GM18520 (cell line): ENCODE measurements around the gene IFT25.
A peak's percentile ranks its signal among the peaks of the same experiment; 100 is the strongest.

ENCODE experiments used
- ATAC-seq: cut with Tn5 transposase; IDR thresholded peaks from one replicate; pipeline ENCODE4 v1.9.1; 2021; ENCODE audit not compliant: unreplicated experiment

The IFT25 gene

GRCh38 chr1:53957194-53957818, 11.8 kb upstream of the IFT25 start:
- ATAC-seq: no peak

GRCh38 chr1:53956308-53957168, 11.0 kb upstream of the IFT25 start:
- ATAC-seq: no peak

- ATAC-seq: no peak
Measured at GRCh38 chr1:53954128-53954527, 8.6 kb upstream of the IFT25 start.

DNA sequence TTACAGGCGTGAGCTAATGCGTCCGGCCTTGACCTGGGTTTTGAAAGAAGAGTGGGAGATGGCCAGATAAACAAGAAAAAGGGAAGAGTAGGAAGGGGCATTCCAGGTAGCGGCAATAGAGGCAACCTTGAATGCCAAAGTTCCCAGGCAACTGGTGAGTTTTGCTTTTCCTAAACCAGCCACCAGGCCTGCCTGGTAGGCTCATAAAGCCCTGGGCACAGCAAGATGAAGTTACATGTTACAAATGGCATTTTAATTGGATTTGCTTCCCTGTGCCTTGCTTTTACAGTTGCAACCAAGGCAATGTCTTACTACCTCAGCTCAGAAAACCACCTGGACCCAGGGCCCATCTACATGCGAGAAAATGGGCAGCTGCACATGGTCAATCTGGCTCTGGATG, 6.2 kb upstream of the IFT25 start:
- ATAC-seq: no peak

DNA sequence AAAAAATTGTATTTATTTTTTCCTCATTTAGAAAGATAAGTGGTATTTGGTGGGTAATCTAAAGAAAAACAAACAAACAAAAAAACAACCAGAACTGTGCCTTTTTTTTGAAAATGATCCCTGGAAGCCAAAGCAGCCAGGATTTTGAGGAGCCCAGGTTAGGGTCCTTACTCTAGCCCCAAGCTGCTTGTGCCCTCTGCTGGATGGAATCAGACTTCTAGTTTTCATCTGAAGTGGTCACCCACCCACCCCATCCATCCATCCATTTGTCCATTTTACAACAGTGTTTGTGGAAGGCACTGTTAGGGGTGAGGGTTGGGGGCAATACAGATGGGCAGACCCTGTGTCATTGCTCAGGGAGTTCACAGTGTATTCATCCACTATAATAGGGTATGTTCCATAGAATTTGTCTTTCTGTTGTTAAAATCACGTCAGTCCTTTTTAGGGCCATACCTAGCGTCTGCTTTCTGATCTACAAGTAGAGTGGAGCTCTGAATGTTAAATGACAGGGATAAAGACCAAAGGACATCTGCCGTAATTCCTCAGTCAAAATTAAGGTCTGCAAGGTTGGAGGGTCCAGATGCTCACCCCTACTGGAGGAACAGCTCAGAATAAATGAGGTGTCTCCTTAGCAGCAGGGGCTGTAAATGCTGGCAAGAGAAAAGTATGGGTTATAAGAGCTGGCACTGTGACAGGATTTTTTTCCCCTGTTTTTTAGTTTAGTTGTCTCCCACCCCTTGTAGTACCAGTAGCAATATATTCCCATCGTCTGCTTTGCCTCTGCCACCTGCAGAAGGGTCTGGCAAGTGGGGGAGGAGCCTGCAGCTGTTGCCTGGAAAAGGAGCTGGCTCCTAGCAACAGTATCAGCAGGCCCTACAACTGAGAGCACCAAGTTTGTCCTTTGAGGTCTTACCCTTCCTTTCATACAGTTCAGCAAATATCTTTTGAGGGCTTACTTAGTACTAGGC, 3.8 kb upstream of the IFT25 start:
- no peak for ATAC-seq

- ATAC-seq: no peak
Measured at GRCh38 chr1:53948291-53948690, 2.8 kb upstream of the IFT25 start.

DNA sequence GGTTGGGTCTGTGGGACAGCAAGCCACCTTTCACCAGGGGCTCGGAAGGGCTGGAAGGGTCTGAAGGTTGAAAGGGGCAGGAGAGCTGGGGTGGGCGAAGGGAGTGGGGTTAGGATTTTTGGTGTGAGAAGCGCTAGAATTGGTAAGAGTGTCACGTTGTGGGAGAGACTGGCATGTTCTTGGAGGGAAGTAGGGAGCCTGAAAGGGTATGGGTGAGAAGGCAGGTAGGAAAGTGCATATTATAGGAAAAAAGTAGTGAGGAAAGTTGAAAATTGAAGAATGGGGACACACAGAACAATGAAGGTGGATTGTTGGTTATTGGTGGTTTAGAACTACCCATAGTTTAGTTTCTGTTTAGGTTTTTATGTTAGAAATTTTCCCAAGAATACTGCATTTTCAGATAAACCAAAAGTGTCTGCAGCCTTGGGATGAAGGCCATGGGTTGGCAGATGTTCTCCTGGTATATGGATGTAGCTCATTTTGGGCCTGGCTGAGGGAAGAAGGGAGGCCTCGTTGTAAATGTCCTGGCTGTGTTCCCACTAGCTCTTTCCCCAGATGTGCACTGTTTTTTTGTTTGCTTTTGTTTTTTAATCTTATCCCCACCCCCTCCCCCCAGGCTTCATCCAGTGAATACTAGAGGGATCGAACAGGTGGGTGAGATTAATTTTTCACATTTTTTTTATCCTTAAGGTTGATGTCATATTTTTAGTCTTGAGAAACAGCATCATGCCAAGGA, 1.8 kb upstream of the IFT25 start:
- ATAC-seq: no peak

DNA sequence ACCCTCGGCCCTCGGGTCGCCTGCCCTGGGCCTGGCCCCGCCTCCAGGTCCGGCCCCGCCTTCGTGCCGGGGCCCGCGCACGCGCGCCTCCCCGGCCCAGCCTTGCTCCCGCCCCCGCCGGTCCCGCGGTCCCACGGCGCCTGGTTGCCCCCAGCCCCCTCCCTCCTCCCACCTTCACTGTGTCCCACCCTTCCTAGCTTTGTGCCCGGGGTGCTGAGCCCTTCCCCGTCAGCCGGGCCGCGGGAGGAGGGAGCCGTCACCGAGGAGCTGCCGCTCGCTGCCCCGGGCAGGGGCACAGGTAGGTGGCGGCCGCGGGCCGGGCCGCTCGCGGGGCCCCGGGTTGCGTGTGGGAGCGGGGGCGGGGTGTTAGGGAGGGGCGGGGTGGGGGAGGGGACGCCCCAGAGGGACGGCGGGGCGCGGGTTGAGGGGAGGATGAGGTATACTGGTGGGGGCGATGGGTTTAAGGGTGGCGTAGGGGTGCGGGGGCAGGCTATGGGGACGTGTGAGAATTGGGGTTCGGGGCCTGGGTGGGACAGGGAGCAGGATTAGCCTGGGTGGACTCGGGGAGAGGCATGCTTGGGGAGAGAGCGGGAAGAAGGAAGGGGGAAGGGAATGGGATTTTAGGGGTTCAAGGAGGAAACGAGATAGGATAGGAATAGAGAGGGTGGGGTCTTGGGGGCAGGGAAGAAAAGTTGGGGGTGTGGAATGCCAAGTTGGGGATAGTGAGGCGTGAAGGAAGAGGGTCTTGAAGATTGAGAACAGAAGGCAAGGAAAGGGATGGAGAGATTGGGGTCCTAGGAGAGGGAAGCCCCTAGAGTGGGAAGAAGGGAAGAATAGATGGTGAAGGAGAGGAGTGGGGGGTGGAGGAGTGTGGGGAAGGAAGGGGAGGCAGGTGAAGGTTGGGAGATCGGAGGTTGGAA, 1.0 kb upstream of the IFT25 start, which contains the start of gene LRRC42:
Gene LRRC42, plus strand, starts transcription at position 99 of the 920 bp plus-strand sequence. CDS start 5,650 bp downstream, outside the sequence.
- ATAC-seq: peak; percentile 42

DNA sequence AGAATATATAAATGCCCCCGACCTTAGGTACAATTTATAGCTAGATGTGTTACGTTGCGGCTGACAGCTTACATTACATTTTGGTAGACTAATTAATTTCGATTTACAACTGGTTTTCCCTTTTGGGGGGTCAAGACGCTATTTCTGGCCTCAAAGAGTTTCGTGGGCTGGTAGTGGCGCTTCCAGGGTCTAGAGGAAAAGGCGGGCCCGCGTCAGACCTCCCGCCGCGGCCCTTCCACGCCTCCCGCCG, 391 bp downstream of the IFT25 start:
- ATAC-seq: no peak

DNA sequence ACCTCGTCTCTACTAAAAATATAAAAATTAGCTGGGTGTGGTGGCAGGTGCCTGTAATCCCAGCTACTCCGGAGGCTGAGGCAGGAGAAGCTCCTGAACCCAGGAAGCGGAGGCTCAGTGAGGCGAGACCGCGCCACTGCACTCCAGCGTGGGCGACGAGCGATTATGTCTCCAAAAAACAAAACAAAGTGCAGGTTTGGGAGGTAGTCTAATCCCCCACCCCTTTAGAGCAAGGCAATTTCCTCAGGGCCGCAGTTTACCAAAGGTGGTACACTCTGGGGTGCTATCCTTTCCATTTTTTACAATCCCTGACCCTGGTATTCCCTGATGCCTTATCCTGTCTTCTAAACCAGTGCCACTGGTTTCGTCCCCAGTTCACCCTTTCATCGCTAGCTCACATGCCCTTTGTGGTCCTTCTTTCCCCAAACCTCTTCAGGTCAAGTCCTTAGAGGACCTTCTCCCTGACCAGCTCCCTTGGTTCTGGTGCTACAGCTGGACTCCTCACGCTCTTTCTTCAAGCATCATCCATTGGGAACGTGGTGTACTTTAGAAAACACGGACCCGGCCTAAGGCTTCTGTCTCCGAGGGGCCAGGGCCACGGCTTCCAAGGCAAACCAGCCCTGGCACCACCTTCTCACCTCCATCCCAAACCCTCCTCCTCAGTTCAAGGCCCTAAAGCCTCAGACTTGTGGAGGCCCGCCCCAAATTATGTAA, 873 bp downstream of the IFT25 start:
- no peak for ATAC-seq

- no peak for ATAC-seq
Measured at GRCh38 chr1:53943490-53944043, 1.9 kb downstream of the IFT25 start.

GRCh38 chr1:53943090-53943489, 2.4 kb downstream of the IFT25 start:
- no peak for ATAC-seq

GRCh38 chr1:53942127-53942957, 3.2 kb downstream of the IFT25 start:
- no peak for ATAC-seq

GRCh38 chr1:53938136-53938830, 7.2 kb downstream of the IFT25 start:
- ATAC-seq: no peak

GRCh38 chr1:53936430-53936829, 9.1 kb downstream of the IFT25 start:
- ATAC-seq: no peak

GRCh38 chr1:53934170-53934765, 11.2 kb downstream of the IFT25 start:
- ATAC-seq: no peak

GRCh38 chr1:53931523-53931922, 14.0 kb downstream of the IFT25 start:
- no peak for ATAC-seq
